Psoas muscle (tissue), 8 donors: ENCODE results near the gene LRGUK. TPM values are rescaled to one million over a fixed set of nuclear protein-coding genes. Genes with fewer than 3 reads are reported as not detected.

ENCODE experiments used
- ATAC-seq, 4 donors: fragments of 200-7000 bp; cut with Tn5 transposase; one replicate each; pipeline ENCODE4 v1.9.1; 2020; ENCODE audit warnings: moderate library complexity in 3 of 4, mild to moderate bottlenecking in 2 of 4
- DNase-seq, 2 donors: peaks; one replicate each; pipeline ENCODE4 v3.0.0-alpha.2; 2020
- H3K27ac ChIP-seq: fragments of 200-600 bp; one replicate; pipeline ENCODE4 v1.8.0; 2022
- H3K27me3 ChIP-seq, 3 donors: fragments of 200-600 bp in 1 of 3; one replicate each; pipeline versions ENCODE4 v1.6.1 to v1.8.0; 2013 to 2022; ENCODE audit warnings: low read length in 2 of 3, mild to moderate bottlenecking in 2 of 3, moderate library complexity in 1 of 3; ENCODE audit not compliant: insufficient read depth in 3 of 3
- H3K36me3 ChIP-seq, 2 donors: fragments of 200-600 bp in 1 of 2; one replicate each; pipeline versions ENCODE4 v1.6.1 to v1.8.0; 2013 to 2022; ENCODE audit warnings: low read depth in 1 of 2, mild to moderate bottlenecking in 1 of 2, moderate library complexity in 1 of 2; ENCODE audit not compliant: insufficient read depth in 1 of 2
- H3K4me1 ChIP-seq: fragments of 200-600 bp; one replicate; pipeline ENCODE4 v1.8.0; 2022
- H3K4me3 ChIP-seq: fragments of 200-600 bp; one replicate; pipeline ENCODE4 v1.8.0; 2022; ENCODE audit warnings: mild to moderate bottlenecking
- H3K9me3 ChIP-seq: fragments of 200-600 bp; one replicate; pipeline ENCODE4 v1.8.0; 2022
- CTCF ChIP-seq: fragments of 200-600 bp; IDR thresholded peaks from one replicate; pipeline ENCODE4 v1.8.0; 2022; ENCODE audit warnings: antibody characterized with exemption
- WGBS, 3 donors: extraction: QIAGEN DNeasy Blood & Tissue Kit; methylation state at CpG; one replicate each; pipeline versions ENCODE4 v1.1.6 to v1.1.7; 2013; 5-methylcytosine and 5-hydroxymethylcytosine counted together
- intact Hi-C, 2 donors: fragments of 100-400 bp; cut with DNase I; formaldehyde crosslinking; loops; one replicate each; pipeline versions ENCODE4 v1.11.0 to v1.14.2; 2022
- polyA plus RNA-seq, 3 donors: library from polyadenylated mRNA; stranded (reverse); fragments of 200-250 nt; gene quantifications; one replicate each; pipeline ENCODE4 v1.2.3, GENCODE V29; 2013
- total RNA-seq, 4 donors: library from RNA; stranded (reverse); fragmentation: NEBNext Ultra II Directional in 2 of 4; extraction: Animal tissue kit (Norgen Biotek cat#: 25700) in 2 of 4; gene quantifications; one replicate each; pipeline versions ENCODE4 v1.2.1 to v1.2.4, GENCODE V29; 2021 to 2023
- donor health status: healthy with polysubstance abuse.
- donor health status: DM: no; HTN: no; CAD: no; lungs with moderate emphysema.
- donor health status: Bipolar disorder and iron deficiency.
- donor health status: healthy.
- donor health status: DM: yes; HTN: yes; CAD: no.
- donor health status: DM: no; HTN: no; CAD: no.
- donor health status: DM: no; HTN: no; CAD: no.
- donor health status: DM: yes; HTN: yes; CAD: no.

LRGUK gene
- total and polyA plus RNA-seq, 7 donors, result 0.07 to 0.43 (median 0.15) TPM; not detected in 1

DNA sequence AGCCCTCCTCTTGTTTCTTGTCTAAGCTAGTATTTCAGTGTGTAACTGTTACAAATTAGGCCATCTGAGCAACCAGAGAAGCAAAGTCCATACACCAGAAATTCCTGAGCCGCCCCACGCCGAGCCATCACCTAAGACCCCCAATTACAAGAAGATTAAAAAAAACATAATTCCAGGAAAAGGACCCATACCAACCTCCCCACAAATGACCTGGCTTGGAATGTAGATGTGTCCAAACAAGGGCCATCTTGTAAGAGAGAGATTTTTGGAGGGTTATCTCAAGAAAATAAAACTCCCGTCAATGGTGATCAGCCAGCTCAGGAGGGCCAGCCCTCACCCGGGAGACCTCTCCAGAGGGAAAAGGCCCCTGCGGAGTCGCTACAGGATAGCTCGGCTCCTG, 83.1 kb downstream of the LRGUK start:
- intact Hi-C loops, result no loop called here

GRCh38 chr7:134210976-134211663, 84.0 kb downstream of the LRGUK start:
- H3K9me3 ChIP-seq, result no peaks in the 10 kb centered on the region
- DNase-seq (no peak), ATAC-seq (no peak)
- intact Hi-C loops, result no loop called here
- H3K4me3 ChIP-seq, result no peak overlapping the region
- H3K27me3 ChIP-seq, result peaks cover 0 to 2% (median 0%) of the 10 kb centered on the region in 3 donors
- H3K27ac ChIP-seq, result no peak overlapping the region
- WGBS, 3 donors, result 84 to 88% (median 86%) methylated on average over 7 of the region's 7 CpGs
- H3K4me1 ChIP-seq, result no peaks in the 10 kb centered on the region
- H3K36me3 ChIP-seq, result no peaks in the 10 kb centered on the region
- TF ChIP-seq CTCF, result no peak

More for the DNA sequence above, 83.1 kb downstream of the LRGUK start:
- H3K4me1 ChIP-seq, result no peaks in the 10 kb centered on the region
- WGBS, 3 donors, result 91 to 92% (median 91%) methylated on average over 8 of the region's 8 CpGs
- no peak for ATAC-seq
- no peaks in the 10 kb centered on the region for H3K36me3 ChIP-seq
- no peak overlapping the region for H3K27ac ChIP-seq
- peaks cover 0 to 2% (median 0%) of the 10 kb centered on the region in 3 donors for H3K27me3 ChIP-seq
- DNase-seq, result no peak
- no peak for TF ChIP-seq CTCF
- H3K9me3 ChIP-seq, result no peaks in the 10 kb centered on the region
- no peak overlapping the region for H3K4me3 ChIP-seq

- DNase-seq (no peak), ATAC-seq (no peak)
- H3K4me3 ChIP-seq, result no peak overlapping the region
- intact Hi-C loops, result no loop called here
- H3K9me3 ChIP-seq, result no peaks in the 10 kb centered on the region
- H3K27me3 ChIP-seq, result peaks cover 0 to 2% (median 0%) of the 10 kb centered on the region in 3 donors
- no peaks in the 10 kb centered on the region for H3K36me3 ChIP-seq
- no peaks in the 10 kb centered on the region for H3K4me1 ChIP-seq
- no peak overlapping the region for H3K27ac ChIP-seq
- TF ChIP-seq CTCF, result no peak
These were observed 84.7 kb downstream of the LRGUK start for GRCh38 chr7:134211817-134212216.

- 67 to 73% (median 71%) methylated on average over 13 of the region's 13 CpGs for WGBS, 3 donors
- Histone ChIP-seq H3K27ac (no peak overlapping the region), H3K27me3 (peaks cover 0 to 2% (median 0%) of the 10 kb centered on the region in 3 donors), H3K9me3 (no peaks in the 10 kb centered on the region), H3K4me3 (no peak overlapping the region), H3K4me1 (no peaks in the 10 kb centered on the region), H3K36me3 (no peaks in the 10 kb centered on the region)
- DNase-seq (no peak), ATAC-seq (no peak)
- TF ChIP-seq CTCF, result no peak
- intact Hi-C loops, result no loop called here
These were observed 85.7 kb downstream of the LRGUK start for GRCh38 chr7:134212576-134213546.
